ENCODE data around the gene BAZ1B. TPM values are rescaled to one million over a fixed set of nuclear protein-coding genes. Genes with fewer than 3 reads are reported as not detected.
"Not testable (repeated sequence)": the region's sequence is repeated elsewhere in the genome, so short reads cannot be mapped to it uniquely, and the experiment has no call there.

The BAZ1B gene
- total and polyA plus RNA-seq, 7 donors = 15.7 to 50.6 (median 41.6) TPM

DNA sequence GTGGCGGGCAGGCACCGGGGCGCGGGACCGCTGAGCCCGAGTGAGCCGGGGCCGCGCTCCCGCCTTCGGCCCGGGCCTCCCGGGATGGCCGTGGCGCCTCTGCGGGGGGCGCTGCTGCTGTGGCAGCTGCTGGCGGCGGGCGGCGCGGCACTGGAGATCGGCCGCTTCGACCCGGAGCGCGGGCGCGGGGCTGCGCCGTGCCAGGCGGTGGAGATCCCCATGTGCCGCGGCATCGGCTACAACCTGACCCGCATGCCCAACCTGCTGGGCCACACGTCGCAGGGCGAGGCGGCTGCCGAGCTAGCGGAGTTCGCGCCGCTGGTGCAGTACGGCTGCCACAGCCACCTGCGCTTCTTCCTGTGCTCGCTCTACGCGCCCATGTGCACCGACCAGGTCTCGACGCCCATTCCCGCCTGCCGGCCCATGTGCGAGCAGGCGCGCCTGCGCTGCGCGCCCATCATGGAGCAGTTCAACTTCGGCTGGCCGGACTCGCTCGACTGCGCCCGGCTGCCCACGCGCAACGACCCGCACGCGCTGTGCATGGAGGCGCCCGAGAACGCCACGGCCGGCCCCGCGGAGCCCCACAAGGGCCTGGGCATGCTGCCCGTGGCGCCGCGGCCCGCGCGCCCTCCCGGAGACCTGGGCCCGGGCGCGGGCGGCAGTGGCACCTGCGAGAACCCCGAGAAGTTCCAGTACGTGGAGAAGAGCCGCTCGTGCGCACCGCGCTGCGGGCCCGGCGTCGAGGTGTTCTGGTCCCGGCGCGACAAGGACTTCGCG lies 88.0 kb downstream of the BAZ1B start:
- peak overlapping the region; percentile 85 for H3K27ac ChIP-seq
- H3K27me3 ChIP-seq (ENCODE audit: insufficient read depth in 3 of 3, low read length in 2 of 3) = no peaks in the 10 kb centered on the region
- peak overlapping the region; percentile 68 for H3K4me3 ChIP-seq
- peaks cover 0 to under 1% of the 10 kb centered on the region in 2 donors for H3K36me3 ChIP-seq (ENCODE audit: insufficient read depth in 1 of 2, low read depth in 1 of 2)
- ATAC-seq (peak in 1 of 4 donors; percentile 0), DNase-seq (no peak)
- intact Hi-C loops (cut with DNase I) = loop anchor here (5.0 kb wide), 2 partner anchors 37 to 42 kb away; no protein-coding TSS in a partner anchor
- whole genome bisulfite sequencing, 3 donors = 38 to 54% (median 40%) methylated on average over 75 to 110 of the region's 110 CpGs
- no peaks in the 10 kb centered on the region for H3K9me3 ChIP-seq
- TF ChIP-seq, protein P1, sequence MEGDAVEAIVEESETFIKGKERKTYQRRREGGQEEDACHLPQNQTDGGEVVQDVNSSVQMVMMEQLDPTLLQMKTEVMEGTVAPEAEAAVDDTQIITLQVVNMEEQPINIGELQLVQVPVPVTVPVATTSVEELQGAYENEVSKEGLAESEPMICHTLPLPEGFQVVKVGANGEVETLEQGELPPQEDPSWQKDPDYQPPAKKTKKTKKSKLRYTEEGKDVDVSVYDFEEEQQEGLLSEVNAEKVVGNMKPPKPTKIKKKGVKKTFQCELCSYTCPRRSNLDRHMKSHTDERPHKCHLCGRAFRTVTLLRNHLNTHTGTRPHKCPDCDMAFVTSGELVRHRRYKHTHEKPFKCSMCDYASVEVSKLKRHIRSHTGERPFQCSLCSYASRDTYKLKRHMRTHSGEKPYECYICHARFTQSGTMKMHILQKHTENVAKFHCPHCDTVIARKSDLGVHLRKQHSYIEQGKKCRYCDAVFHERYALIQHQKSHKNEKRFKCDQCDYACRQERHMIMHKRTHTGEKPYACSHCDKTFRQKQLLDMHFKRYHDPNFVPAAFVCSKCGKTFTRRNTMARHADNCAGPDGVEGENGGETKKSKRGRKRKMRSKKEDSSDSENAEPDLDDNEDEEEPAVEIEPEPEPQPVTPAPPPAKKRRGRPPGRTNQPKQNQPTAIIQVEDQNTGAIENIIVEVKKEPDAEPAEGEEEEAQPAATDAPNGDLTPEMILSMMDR (IDR thresholded peaks at IDR 0.05) = no peak
- peaks cover 21% of the 10 kb centered on the region for H3K4me1 ChIP-seq

DNA sequence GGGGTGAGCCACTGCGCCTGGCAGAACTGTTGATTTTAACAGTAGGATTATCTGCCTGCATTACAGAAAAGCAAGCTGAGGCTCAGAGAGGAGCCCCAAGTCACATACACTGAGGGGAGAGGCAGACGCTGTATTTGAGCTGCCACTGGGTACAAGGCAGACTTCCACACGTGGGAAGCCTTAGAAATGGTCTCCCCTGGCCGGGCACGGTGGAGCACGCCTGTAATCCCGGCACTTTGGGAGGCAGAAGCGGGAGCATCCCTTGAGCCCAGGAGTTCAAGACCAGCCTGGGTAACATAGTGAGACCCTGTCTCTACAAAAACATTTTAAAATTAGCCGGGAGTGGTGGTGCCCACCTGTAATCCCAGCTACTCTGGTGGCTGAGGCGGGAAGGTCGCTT lies 89.4 kb downstream of the BAZ1B start:
- DNase-seq (no peak), ATAC-seq (no peak)
- 90 to 95% (median 91%) methylated on average over 11 of the region's 11 CpGs for WGBS, 3 donors
- Histone ChIP-seq H3K36me3 (ENCODE audit: insufficient read depth in 1 of 2, low read depth in 1 of 2) (no peaks in the 10 kb centered on the region), H3K4me3 (no peak overlapping the region), H3K27me3 (ENCODE audit: insufficient read depth in 3 of 3, low read length in 2 of 3) (no peaks in the 10 kb centered on the region), H3K27ac (no peak overlapping the region), H3K4me1 (peaks cover 16% of the 10 kb centered on the region), H3K9me3 (no peaks in the 10 kb centered on the region)
- TF ChIP-seq, protein P1 (IDR thresholded peaks at IDR 0.05) = no peak
- intact Hi-C loops (cut with DNase I) = loop anchor here (5.0 kb wide), 2 partner anchors 35 to 40 kb away; no protein-coding TSS in a partner anchor

DNA sequence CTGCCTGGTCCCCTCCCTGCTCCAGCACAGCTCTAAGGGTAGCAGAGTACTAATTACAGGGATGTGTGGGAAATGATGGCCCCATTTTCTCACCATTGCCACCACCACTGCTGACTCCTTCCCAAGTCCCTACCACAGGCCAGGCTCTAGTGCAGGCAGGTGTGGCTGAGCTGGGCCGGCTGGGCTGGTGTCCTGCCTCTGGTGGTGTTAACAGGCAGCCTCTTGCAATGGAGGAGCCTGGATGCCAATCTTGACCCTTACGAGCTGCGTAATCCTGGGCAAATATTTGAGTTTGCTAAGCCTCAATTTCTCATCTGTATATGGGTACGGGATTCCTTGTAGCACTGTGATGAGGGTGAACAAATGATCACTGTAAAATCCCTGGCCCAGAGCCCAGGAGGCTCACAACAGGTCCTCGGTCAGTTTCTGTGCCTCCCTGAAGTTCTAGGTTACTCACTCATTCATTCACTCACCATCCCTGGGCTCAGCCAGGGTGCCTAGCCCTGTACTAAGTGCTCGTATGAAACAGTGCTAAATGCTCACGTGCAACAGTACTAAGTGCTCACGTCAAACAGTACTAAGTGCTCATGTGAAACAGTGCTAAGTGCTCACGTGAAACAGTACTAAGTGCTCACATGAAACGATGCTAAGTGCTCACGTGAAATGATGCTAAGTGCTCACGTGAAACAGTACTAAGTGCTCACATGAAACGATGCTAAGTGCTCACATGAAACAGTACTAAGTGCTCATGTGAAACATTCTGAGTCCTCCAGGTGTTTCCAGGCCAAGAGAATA lies 90.9 kb downstream of the BAZ1B start:
- TF ChIP-seq, protein P1 (IDR thresholded peaks at IDR 0.05) = no peak
- intact Hi-C loops (cut with DNase I) = loop anchor here (5.0 kb wide), 2 partner anchors 34 to 39 kb away; no protein-coding TSS in a partner anchor
- no peak for DNase-seq
- H3K9me3 ChIP-seq = no peaks in the 10 kb centered on the region
- no peak overlapping the region for H3K27ac ChIP-seq
- peaks cover 7% of the 10 kb centered on the region for H3K4me1 ChIP-seq
- WGBS, 3 donors = 84 to 88% (median 85%) methylated on average over 13 of the region's 13 CpGs
- ATAC-seq = no peak
- no peak overlapping the region for H3K4me3 ChIP-seq
- H3K36me3 ChIP-seq (ENCODE audit: insufficient read depth in 1 of 2, low read depth in 1 of 2) = no peaks in the 10 kb centered on the region
- no peaks in the 10 kb centered on the region for H3K27me3 ChIP-seq (ENCODE audit: insufficient read depth in 3 of 3, low read length in 2 of 3)

DNA sequence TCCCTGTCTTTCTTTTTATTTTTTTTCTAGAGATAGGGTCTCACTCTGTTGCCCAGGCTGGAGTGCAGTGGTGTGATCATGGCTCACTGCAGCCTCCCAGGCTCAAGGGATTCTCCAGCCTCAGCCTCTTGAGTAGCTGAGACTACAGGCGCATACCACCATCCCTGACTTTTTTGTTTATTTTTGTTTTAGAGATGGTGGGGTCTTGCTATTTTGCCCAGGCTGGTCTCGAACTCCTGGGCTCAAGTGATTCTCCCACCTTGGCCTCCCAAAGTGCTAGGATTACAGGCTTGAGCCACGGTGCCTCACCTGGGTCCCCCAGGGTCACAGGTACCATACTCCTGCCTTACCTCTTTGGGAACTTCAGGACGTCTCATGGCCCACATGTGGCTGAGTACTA lies 91.6 kb downstream of the BAZ1B start:
- DNase-seq; ATAC-seq; H3K27me3 ChIP-seq (ENCODE audit: insufficient read depth in 3 of 3, low read length in 2 of 3); H3K4me3 ChIP-seq; H3K36me3 ChIP-seq (ENCODE audit: insufficient read depth in 1 of 2, low read depth in 1 of 2); H3K9me3 ChIP-seq; H3K27ac ChIP-seq; H3K4me1 ChIP-seq: not testable (repeated sequence)
- 90 to 93% (median 91%) methylated on average over 4 of the region's 4 CpGs for WGBS, 3 donors
- intact Hi-C loops (cut with DNase I) = loop anchor here (5.0 kb wide), 2 partner anchors 33 to 38 kb away; no protein-coding TSS in a partner anchor
